ENCODE measurements around the gene GKAP1.
"Not testable (repeated sequence)": the region's sequence is repeated elsewhere in the genome, so short reads cannot be mapped to it uniquely, and the experiment has no call there.

GKAP1 gene

DNA sequence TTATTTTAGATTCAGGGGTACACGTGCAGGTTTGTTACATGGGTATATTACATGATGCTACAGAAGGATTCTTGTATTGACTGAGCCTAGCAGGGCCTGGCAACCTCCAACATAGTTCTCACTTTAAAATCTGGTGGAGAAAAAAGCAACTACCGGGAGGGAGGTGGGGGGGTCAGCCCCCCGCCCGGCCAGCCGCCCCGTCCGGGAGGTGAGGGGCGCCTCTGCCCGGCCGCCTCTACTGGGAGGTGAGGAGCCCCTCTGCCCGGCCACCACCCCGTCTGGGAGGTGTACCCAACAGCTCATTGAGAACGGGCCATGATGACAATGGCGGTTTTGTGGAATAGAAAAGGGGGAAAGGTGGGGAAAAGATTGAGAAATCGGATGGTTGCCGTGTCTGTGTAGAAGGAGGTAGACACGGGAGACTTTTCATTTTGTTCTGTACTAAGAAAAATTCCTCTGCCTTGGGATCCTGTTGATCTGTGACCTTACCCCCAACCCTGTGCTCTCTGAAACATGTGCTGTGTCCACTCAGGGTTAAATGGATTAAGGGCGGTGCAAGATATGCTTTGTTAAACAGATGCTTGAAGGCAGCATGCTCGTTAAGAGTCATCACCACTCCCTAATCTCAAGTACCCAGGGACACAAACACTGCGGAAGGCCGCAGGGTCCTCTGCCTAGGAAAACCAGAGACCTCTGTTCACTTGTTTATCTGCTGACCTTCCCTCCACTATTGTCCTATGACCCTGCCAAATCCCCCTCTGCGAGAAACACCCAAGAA is 88.8 kb downstream of the GKAP1 start:
- not testable (repeated sequence) for DNase-seq

DNA sequence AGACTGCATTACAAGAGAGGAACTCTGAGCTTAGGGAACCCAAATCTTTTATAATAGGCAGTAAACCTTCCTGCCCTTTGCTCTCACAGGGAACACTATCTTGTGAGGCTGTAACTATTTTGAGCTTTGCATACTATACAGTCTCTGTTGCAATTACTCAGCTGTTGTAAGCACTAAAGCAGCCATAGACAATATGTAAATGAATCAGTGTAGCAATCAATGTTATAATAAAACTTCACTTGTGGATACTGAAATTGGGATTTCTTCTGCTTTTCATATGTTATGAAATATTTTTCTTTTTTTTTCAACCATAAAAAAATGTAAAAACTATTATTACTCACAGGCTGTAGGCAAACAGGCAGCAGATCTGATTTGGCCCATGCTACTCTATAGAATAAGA is 93.1 kb downstream of the GKAP1 start:
- DNase-seq = no peak

GRCh38 chr9:83722726-83723495 is 94.7 kb downstream of the GKAP1 start:
- DNase-seq = no peak

DNA sequence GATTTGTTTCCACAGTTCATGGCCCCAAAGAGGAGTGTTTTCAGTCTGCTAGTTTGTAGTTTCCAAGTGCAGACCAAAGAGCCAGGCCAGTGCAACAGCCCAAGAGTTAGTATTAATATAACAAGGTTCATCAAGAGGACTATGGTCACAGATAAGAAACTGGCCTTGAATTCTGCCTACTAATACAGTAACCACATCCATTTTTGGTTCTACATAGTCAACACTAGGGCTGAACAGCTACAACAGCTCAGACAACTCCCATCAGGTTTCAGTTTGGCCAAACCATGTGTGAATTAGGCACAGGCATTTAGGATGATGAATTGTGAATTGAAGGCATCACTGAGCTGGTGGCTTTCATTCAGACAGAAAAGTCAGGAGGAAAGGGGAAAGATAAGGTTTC is 96.1 kb downstream of the GKAP1 start:
- no peak for DNase-seq

DNA sequence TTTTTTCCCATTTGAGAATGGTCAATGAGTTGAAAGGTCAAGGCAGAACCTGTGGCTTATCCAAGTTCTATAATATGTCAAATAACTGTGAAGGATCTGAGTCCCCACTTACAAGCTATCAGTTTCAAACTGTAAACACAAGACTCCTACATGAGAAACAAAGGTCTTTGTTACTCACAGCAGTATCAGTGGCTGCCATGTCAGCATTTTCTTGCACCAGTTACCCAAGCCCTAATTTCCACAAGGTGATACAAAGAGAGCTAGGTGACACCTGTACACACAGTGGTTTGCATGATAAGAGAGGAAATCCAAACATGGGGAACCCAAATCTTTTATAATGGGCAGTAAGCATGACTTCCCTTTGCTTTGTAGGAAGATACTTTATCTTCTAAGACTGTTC is 101.8 kb downstream of the GKAP1 start:
- DNase-seq = no peak

DNA sequence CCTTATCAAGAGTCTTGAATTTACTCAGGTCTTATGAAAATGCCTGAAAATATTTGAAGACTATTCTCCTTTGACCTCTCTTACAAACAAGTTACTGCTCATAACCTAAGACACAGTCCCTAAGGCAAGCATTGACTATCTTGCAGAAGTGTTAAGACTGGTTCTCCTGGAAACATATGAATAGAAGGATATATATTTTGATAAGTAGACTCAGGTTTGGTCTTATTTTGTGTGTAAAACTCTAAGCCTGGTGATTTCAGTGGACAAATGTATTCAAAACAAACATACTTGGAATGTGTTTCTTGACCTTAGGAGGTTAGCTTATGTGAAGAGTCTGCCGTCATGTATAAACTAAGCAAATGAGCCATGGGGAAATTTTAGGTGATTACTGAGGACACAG is 102.3 kb downstream of the GKAP1 start:
- DNase-seq = no peak

GRCh38 chr9:83714329-83714728 is 103.2 kb downstream of the GKAP1 start:
- no peak for DNase-seq

- DNase-seq = peak; percentile 25
Measured at GRCh38 chr9:83708515-83709158, 108.9 kb downstream of the GKAP1 start.

DNA sequence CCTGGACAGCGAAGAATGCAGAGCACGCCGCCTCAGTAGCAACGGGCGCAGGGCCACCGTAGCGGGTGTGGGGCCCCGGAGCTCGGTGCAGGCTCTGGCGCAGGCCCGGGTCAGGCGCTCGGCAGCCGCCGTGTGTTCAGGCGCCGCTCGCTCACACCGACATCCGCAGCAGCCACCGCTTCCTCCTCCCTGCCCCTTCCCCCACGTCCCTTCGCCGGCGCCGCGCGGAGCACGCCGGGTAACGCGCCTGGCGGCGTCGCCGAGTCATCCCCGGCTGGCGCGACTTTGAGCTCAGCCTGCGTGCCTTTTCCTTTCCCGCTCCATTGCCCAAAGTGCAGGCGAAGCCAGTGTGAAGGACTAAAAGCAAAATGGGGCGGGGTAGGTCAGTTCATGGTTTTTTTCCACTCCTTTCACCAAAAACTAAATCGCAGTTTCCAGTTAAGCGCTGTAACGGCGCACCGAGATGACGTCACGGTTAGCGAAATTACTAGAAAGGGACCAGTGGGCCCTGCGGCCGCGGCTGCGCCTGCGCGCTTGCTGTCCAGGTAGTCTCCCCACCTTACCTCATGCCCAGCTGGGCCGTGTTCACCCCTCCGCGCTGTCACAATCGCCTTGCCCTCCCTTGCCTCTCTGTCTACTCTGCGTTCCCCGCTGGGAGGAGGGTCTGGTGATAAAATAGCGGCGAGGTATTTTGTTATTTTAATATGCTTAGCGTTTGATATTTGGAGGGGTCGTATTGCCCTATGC is 109.6 kb downstream of the GKAP1 start, which contains the start of gene UBQLN1:
Gene UBQLN1, minus strand, starts transcription at position 191 of the 747 bp plus-strand sequence. CDS start 279 bp downstream, outside the sequence.
- DNase-seq = peak; percentile 87

- peak; percentile 59 for DNase-seq
Measured at GRCh38 chr9:83707518-83707767, 110.1 kb downstream of the GKAP1 start.

GRCh38 chr9:83706676-83707517 is 110.7 kb downstream of the GKAP1 start:
- peak; percentile 18 for DNase-seq

- DNase-seq = not testable (repeated sequence)
Measured at GRCh38 chr9:83705219-83705651, 112.3 kb downstream of the GKAP1 start.

DNA sequence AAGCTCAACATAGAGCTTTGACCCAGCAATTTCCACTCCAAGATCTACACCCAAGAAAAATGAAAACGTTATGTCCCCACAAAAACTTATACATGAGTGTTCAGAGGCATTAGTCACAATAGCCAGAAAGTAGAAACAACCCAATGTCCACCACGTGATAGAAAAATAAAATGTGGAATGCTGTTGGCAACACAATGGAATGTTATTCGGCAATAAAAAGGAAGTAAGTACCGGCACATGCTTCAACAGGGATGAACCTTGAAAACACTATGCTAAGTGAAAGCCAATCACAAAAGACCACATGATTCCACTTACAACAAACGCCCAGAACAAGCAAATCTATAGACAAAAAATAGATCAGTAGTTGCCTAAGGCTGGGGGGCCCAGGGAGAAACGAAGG is 115.8 kb downstream of the GKAP1 start:
- no peak for DNase-seq

GRCh38 chr9:83701286-83701685 is 116.3 kb downstream of the GKAP1 start:
- DNase-seq = no peak

- no peak for DNase-seq
Measured at GRCh38 chr9:83699615-83700014, 118.0 kb downstream of the GKAP1 start.

DNA sequence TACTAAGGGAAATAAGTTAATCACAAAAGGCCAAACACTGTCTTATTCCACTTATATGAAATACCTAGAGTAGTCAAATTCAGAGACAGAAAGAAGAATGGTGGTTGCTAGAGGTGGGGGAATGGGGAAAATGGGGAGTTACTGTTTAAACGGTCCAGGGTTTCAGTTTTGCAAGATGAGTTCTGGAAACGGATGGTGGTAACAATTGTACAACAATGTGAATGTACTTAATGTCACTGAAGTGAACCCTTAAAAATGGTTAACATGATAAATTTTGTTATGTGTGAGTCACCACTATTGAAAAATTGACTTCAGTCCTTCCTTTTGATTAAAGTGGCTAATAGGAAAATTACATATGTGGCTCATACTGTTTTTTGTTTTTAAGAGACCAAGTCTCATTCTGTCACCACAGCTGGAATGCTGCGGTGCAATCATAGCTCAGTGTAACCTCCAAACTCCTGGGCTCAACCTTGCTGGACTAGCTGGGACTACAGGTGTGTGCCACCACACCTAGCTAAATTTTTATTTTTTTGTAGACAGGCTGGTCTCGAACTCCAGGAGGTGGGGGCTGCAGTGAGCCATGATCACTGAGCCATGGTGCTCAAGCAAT is 118.5 kb downstream of the GKAP1 start:
- DNase-seq = no peak

- DNase-seq = no peak
Measured at GRCh38 chr9:83691492-83691891, 126.1 kb downstream of the GKAP1 start.

Measured in 8988T (cell line).